GM13976 (cell line): Measurements from ENCODE around the gene ALDH16A1.
A peak's percentile ranks its signal among the peaks of the same experiment; 100 is the strongest.

Experiments
- DNase-seq: peaks from one replicate; pipeline ENCODE4 v3.0.0; 2012; ENCODE audit warnings: low spot score
- CTCF ChIP-seq: IDR thresholded peaks from 2 replicates; pipeline ENCODE4 v1.5.1; 2012; ENCODE audit warnings: borderline replicate concordance, mild to moderate bottlenecking; ENCODE audit not compliant: insufficient read depth; ENCODE audit errors: extremely low read depth, missing control alignments, control extremely low read depth
- in situ Hi-C: fragments of 300-500 bp; cut with MboI; formaldehyde crosslinking; loops from one replicate; pipeline ENCODE4 v1.12.0; 2022; ENCODE audit warnings: low sequenced_read_pairs, mixed read lengths, inconsistent platforms; ENCODE audit not compliant: unreplicated experiment

ALDH16A1 gene

GRCh38 chr19:49439836-49440235, 13.2 kb upstream of the ALDH16A1 start:
- no peak for DNase-seq
- TF ChIP-seq CTCF = no peak
- in situ Hi-C loops = loop anchor here (25.0 kb wide), 1 partner anchor 178 kb away; no protein-coding TSS in a partner anchor

- no peak for TF ChIP-seq CTCF
- no peak for DNase-seq
- in situ Hi-C loops = loop anchor here (25.0 kb wide), 1 partner anchor 178 kb away; no protein-coding TSS in a partner anchor
These were observed 12.4 kb upstream of the ALDH16A1 start for GRCh38 chr19:49440439-49441209.

- in situ Hi-C loops = loop anchor here (25.0 kb wide), 1 partner anchor 179 kb away; no protein-coding TSS in a partner anchor
- TF ChIP-seq CTCF = no peak
- DNase-seq = peak; percentile 85
These were observed 11.6 kb upstream of the ALDH16A1 start, which contains the start of gene SLC17A7 for GRCh38 chr19:49441210-49441959. Gene SLC17A7, minus strand, starts transcription at chr19:49441527. Its CDS starts 148 bp downstream, at chr19:49441379.

- DNase-seq = no peak
- TF ChIP-seq CTCF = no peak
- in situ Hi-C loops = loop anchor here (25.0 kb wide), 1 partner anchor 180 kb away; no protein-coding TSS in a partner anchor
These were observed 11.1 kb upstream of the ALDH16A1 start for GRCh38 chr19:49441960-49442350.

GRCh38 chr19:49442354-49442753, 10.7 kb upstream of the ALDH16A1 start:
- no peak for TF ChIP-seq CTCF
- DNase-seq = no peak
- in situ Hi-C loops = loop anchor here (25.0 kb wide), 1 partner anchor 180 kb away; no protein-coding TSS in a partner anchor

- in situ Hi-C loops = loop anchor here (25.0 kb wide), 1 partner anchor 181 kb away; no protein-coding TSS in a partner anchor
- DNase-seq = peak; percentile 84
- TF ChIP-seq CTCF = no peak
These were observed 10.2 kb upstream of the ALDH16A1 start for GRCh38 chr19:49442771-49443365.
